ENCODE measurements around the gene ARL5A.

Gene ARL5A

GRCh38 chr2:151840216-151841046 is 12.2 kb upstream of the ARL5A start:
- no peak for DNase-seq (ENCODE audit: low read depth in 2 of 2)

- DNase-seq (ENCODE audit: low read depth in 2 of 2): no peak
Measured at GRCh38 chr2:151837926-151838325, 9.7 kb upstream of the ARL5A start.

- DNase-seq (ENCODE audit: low read depth in 2 of 2): no peak
Measured at GRCh38 chr2:151833984-151834383, 5.8 kb upstream of the ARL5A start.

- no peak for DNase-seq (ENCODE audit: low read depth in 2 of 2)
Measured at GRCh38 chr2:151830961-151831360, 2.7 kb upstream of the ARL5A start.

- DNase-seq (ENCODE audit: low read depth in 2 of 2): no peak
Measured at GRCh38 chr2:151828890-151829324, 686 bp upstream of the ARL5A start.

GRCh38 chr2:151827564-151828142 is 568 bp downstream of the ARL5A start:
- peak; percentile 9 to 11 for DNase-seq (ENCODE audit: low read depth in 2 of 2)

GRCh38 chr2:151826737-151827157 is 1.5 kb downstream of the ARL5A start:
- DNase-seq (ENCODE audit: low read depth in 2 of 2): no peak

- DNase-seq (ENCODE audit: low read depth in 2 of 2): no peak
Measured at GRCh38 chr2:151824886-151825285, 3.3 kb downstream of the ARL5A start.

GRCh38 chr2:151823651-151824050 is 4.6 kb downstream of the ARL5A start:
- DNase-seq (ENCODE audit: low read depth in 2 of 2): no peak

- DNase-seq (ENCODE audit: low read depth in 2 of 2): no peak
Measured at GRCh38 chr2:151819920-151820319, 8.3 kb downstream of the ARL5A start.

- DNase-seq (ENCODE audit: low read depth in 2 of 2): no peak
Measured at GRCh38 chr2:151817929-151818328, 10.3 kb downstream of the ARL5A start.

GRCh38 chr2:151816843-151817242 is 11.4 kb downstream of the ARL5A start:
- DNase-seq (ENCODE audit: low read depth in 2 of 2): no peak

- DNase-seq (ENCODE audit: low read depth in 2 of 2): no peak
Measured at GRCh38 chr2:151815821-151816489, 12.3 kb downstream of the ARL5A start.

GRCh38 chr2:151810489-151810888 is 17.7 kb downstream of the ARL5A start:
- no peak for DNase-seq (ENCODE audit: low read depth in 2 of 2)

GRCh38 chr2:151809073-151809383 is 19.2 kb downstream of the ARL5A start:
- no peak for DNase-seq (ENCODE audit: low read depth in 2 of 2)

- no peak for DNase-seq (ENCODE audit: low read depth in 2 of 2)
Measured at GRCh38 chr2:151808258-151809072, 19.8 kb downstream of the ARL5A start.

GRCh38 chr2:151805961-151806360 is 22.3 kb downstream of the ARL5A start:
- no peak for DNase-seq (ENCODE audit: low read depth in 2 of 2)

GRCh38 chr2:151805343-151805742 is 22.9 kb downstream of the ARL5A start:
- DNase-seq (ENCODE audit: low read depth in 2 of 2): no peak

- no peak for DNase-seq (ENCODE audit: low read depth in 2 of 2)
Measured at GRCh38 chr2:151803811-151804210, 24.4 kb downstream of the ARL5A start.

- no peak for DNase-seq (ENCODE audit: low read depth in 2 of 2)
Measured at GRCh38 chr2:151802315-151802714, 25.9 kb downstream of the ARL5A start.

GRCh38 chr2:151799886-151800292 is 28.3 kb downstream of the ARL5A start:
- no peak for DNase-seq (ENCODE audit: low read depth in 2 of 2)

GRCh38 chr2:151796774-151797173 is 31.4 kb downstream of the ARL5A start:
- no peak for DNase-seq (ENCODE audit: low read depth in 2 of 2)
